ENCODE results near the gene CDC14B. TPM values are rescaled to one million over a fixed set of nuclear protein-coding genes. Genes with fewer than 3 reads are reported as not detected.

Gene CDC14B
- total and polyA plus RNA-seq, 2 donors (not counting 1 experiment from before 2014, with no cell fraction given), result 2.8 to 8.5 TPM

DNA sequence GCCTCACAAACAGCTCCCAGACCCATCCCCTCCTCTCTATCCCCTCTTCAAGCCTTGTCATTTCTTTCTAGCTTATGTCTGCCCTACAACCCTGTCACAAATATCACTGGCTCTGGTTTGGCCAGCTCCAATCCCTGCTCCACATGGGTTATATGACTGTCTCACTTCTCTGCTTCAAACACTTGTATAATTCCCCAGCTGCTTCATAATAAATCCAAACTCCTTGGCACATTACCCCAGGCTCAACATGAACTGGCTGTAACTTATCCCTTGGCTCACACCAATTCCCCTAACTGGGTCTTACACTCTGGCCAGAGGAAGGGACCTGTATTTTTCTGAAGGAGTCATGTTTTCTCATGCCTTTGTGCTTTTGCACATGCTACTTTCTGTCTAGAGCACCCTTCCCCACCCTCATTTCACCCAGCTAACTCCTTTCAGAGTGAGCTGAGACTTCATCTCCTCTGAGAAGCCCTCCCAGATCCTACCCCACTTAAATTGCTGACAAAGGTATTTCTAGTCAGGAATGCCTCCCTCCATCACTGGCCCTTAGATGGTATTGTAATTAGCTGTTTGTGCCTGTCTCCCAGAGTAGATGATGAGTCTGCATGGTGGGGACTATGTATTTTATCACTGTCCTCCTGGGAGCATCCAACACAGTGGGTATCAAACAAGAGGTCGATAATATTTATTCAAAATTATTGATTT, 30.1 kb upstream of the CDC14B start:
- H3K27me3 Mint-ChIP-seq, result no peaks in the 10 kb centered on the region

More for the DNA sequence above, 30.1 kb upstream of the CDC14B start:
- CTCF ChIA-PET, result interaction anchor here (0.7 to 4.2 kb wide), 2 partner anchors 312 to 322 kb away, joined by 3 to 29 read pairs; no protein-coding TSS in a partner anchor
- H3K4me3 Mint-ChIP-seq, result no peak overlapping the region
- DNase-seq (no peak), ATAC-seq (ENCODE audit: low read depth) (no peak)
- TF ChIP-seq, protein P1, sequence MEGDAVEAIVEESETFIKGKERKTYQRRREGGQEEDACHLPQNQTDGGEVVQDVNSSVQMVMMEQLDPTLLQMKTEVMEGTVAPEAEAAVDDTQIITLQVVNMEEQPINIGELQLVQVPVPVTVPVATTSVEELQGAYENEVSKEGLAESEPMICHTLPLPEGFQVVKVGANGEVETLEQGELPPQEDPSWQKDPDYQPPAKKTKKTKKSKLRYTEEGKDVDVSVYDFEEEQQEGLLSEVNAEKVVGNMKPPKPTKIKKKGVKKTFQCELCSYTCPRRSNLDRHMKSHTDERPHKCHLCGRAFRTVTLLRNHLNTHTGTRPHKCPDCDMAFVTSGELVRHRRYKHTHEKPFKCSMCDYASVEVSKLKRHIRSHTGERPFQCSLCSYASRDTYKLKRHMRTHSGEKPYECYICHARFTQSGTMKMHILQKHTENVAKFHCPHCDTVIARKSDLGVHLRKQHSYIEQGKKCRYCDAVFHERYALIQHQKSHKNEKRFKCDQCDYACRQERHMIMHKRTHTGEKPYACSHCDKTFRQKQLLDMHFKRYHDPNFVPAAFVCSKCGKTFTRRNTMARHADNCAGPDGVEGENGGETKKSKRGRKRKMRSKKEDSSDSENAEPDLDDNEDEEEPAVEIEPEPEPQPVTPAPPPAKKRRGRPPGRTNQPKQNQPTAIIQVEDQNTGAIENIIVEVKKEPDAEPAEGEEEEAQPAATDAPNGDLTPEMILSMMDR (IDR thresholded peaks at IDR 0.05), result no peak
- TF ChIP-seq EZH2 (IDR thresholded peaks at IDR 0.05; ENCODE audit: borderline replicate concordance, insufficient read depth, low read depth, low read length, poor library complexity, severe bottlenecking), result no peak
- peaks cover 4 to 12% of the 10 kb centered on the region in 2 donors for H3K4me1 ChIP-seq (ENCODE audit: control insufficient read depth in 2 of 2, insufficient read depth in 2 of 2, low read length in 2 of 2)
- no peaks in the 10 kb centered on the region for H3K79me2 ChIP-seq (ENCODE audit: control insufficient read depth, insufficient read depth, low read length)
- intact Hi-C loops (cut with micrococcal nuclease), result loop anchor here (5.0 to 10.0 kb wide), 2 partner anchors 133 to 775 kb away; partner anchors contain the start of gene ERCC6L2
- POLR2A ChIA-PET, result no interaction called here
- H3K9me3 Mint-ChIP-seq (ENCODE audit: insufficient read depth), result no peaks in the 10 kb centered on the region
- H3K4me2 ChIP-seq (replicated peaks; ENCODE audit: low read depth, low read length, poor library complexity, severe bottlenecking), result no peak overlapping the region
- no peaks in the 10 kb centered on the region for H3K27me3 ChIP-seq (replicated peaks in 1 of 4; ENCODE audit: control extremely low read depth in 1 of 4, control insufficient read depth in 3 of 4, insufficient read depth in 4 of 4, low read length in 3 of 4)
- no peaks in the 10 kb centered on the region for H3K9me3 ChIP-seq (ENCODE audit: control extremely low read depth in 1 of 3, control insufficient read depth in 2 of 3, insufficient read depth in 1 of 3, low read length in 2 of 3)
- H3K27ac Mint-ChIP-seq, result no peak overlapping the region
- no peak overlapping the region for H3K4me3 ChIP-seq (ENCODE audit: control extremely low read depth in 1 of 5, extremely low read depth in 1 of 5, insufficient read depth in 1 of 5, low read depth in 2 of 5, low read length in 4 of 5)
- no peak overlapping the region for H2AFZ ChIP-seq (ENCODE audit: insufficient read depth, low read depth, low read length, poor library complexity, severe bottlenecking)
- peaks cover 0 to 15% of the 10 kb centered on the region in 2 experiments for H3K36me3 ChIP-seq (replicated peaks in 1 of 2; ENCODE audit: control extremely low read depth in 1 of 2, control insufficient read depth in 1 of 2, extremely low read depth in 1 of 2, insufficient read depth in 2 of 2, low read length in 1 of 2)
- H3K27ac ChIP-seq (ENCODE audit: low read length in 2 of 2), result no peak overlapping the region
- H4K20me1 ChIP-seq (ENCODE audit: control insufficient read depth, insufficient read depth, low read length, poor library complexity, severe bottlenecking), result no peaks in the 10 kb centered on the region
- no CpG with 5 or more reads among the region's 1 CpG for WGBS (ENCODE audit: insufficient coverage)
- no peak overlapping the region for H3K9ac ChIP-seq (ENCODE audit: low read length)
- peaks cover 14% of the 10 kb centered on the region for H3K4me1 Mint-ChIP-seq

All from B cell (primary cell).